ENCODE measurements around the gene HBEGF.

DNA sequence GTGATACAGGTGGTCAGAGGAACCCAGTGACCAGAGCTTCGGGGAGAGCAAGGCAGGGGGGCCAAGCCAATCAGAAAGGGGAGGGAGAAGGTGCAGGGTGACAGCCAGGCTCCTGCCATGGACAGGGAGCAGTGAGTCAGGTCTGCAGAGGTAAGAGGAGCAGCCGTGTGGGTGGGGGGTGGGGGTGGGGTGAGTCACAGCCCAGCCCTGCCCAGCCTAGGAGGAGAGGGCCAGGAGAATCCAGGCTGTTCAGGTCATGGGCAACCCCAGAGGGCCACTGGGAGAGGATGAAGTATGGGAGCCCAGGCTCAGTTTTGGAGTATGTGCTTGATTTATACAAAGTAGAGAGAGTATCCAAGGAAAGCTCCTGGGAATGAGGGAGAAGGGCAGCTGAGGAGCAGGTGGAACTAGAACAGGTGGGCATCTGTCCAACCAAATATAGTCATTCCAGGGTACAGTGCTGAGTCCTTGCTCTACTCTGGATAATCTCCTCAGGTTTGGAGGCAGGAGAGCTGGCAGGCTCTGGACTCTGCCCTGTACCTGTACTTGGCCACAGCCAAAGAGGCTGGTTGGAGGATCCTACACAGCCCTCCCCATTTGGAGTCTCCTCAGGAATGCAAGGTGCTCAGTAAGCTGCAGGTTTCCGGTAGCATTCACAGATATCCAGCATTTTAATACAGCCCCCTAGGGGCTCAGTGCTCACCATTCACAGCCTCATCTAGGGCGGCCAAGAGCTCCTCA, 1.6 kb downstream of the HBEGF start:
- TF ChIP-seq, protein P1, sequence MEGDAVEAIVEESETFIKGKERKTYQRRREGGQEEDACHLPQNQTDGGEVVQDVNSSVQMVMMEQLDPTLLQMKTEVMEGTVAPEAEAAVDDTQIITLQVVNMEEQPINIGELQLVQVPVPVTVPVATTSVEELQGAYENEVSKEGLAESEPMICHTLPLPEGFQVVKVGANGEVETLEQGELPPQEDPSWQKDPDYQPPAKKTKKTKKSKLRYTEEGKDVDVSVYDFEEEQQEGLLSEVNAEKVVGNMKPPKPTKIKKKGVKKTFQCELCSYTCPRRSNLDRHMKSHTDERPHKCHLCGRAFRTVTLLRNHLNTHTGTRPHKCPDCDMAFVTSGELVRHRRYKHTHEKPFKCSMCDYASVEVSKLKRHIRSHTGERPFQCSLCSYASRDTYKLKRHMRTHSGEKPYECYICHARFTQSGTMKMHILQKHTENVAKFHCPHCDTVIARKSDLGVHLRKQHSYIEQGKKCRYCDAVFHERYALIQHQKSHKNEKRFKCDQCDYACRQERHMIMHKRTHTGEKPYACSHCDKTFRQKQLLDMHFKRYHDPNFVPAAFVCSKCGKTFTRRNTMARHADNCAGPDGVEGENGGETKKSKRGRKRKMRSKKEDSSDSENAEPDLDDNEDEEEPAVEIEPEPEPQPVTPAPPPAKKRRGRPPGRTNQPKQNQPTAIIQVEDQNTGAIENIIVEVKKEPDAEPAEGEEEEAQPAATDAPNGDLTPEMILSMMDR (IDR thresholded peaks at IDR 0.05; ENCODE audit: low read depth, low read length, missing input control), result no peak
- no peak for TF ChIP-seq HNF4A (conservative IDR thresholded peaks at IDR 0.05)
- TF ChIP-seq, protein P2, sequence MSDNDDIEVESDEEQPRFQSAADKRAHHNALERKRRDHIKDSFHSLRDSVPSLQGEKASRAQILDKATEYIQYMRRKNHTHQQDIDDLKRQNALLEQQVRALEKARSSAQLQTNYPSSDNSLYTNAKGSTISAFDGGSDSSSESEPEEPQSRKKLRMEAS (IDR thresholded peaks at IDR 0.05), result no peak
- no peak for TF ChIP-seq GABPA (IDR thresholded peaks at IDR 0.05 in 1 of 2, conservative IDR thresholded peaks at IDR 0.05 in 1 of 2)
- no peak for TF ChIP-seq TAF1 (conservative IDR thresholded peaks at IDR 0.05)
- TF ChIP-seq JUND (IDR thresholded peaks at IDR 0.05), result no peak
- no peak for TF ChIP-seq EGR1 (IDR thresholded peaks at IDR 0.05; ENCODE audit: low read depth in 2 of 2)
- TF ChIP-seq, protein P3, sequence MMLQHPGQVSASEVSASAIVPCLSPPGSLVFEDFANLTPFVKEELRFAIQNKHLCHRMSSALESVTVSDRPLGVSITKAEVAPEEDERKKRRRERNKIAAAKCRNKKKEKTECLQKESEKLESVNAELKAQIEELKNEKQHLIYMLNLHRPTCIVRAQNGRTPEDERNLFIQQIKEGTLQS (IDR thresholded peaks at IDR 0.05), result no peak
- TF ChIP-seq, protein P4, sequence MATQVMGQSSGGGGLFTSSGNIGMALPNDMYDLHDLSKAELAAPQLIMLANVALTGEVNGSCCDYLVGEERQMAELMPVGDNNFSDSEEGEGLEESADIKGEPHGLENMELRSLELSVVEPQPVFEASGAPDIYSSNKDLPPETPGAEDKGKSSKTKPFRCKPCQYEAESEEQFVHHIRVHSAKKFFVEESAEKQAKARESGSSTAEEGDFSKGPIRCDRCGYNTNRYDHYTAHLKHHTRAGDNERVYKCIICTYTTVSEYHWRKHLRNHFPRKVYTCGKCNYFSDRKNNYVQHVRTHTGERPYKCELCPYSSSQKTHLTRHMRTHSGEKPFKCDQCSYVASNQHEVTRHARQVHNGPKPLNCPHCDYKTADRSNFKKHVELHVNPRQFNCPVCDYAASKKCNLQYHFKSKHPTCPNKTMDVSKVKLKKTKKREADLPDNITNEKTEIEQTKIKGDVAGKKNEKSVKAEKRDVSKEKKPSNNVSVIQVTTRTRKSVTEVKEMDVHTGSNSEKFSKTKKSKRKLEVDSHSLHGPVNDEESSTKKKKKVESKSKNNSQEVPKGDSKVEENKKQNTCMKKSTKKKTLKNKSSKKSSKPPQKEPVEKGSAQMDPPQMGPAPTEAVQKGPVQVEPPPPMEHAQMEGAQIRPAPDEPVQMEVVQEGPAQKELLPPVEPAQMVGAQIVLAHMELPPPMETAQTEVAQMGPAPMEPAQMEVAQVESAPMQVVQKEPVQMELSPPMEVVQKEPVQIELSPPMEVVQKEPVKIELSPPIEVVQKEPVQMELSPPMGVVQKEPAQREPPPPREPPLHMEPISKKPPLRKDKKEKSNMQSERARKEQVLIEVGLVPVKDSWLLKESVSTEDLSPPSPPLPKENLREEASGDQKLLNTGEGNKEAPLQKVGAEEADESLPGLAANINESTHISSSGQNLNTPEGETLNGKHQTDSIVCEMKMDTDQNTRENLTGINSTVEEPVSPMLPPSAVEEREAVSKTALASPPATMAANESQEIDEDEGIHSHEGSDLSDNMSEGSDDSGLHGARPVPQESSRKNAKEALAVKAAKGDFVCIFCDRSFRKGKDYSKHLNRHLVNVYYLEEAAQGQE (IDR thresholded peaks at IDR 0.05), result no peak
- no peak for TF ChIP-seq RAD21 (IDR thresholded peaks at IDR 0.05)
- TF ChIP-seq, protein P5, sequence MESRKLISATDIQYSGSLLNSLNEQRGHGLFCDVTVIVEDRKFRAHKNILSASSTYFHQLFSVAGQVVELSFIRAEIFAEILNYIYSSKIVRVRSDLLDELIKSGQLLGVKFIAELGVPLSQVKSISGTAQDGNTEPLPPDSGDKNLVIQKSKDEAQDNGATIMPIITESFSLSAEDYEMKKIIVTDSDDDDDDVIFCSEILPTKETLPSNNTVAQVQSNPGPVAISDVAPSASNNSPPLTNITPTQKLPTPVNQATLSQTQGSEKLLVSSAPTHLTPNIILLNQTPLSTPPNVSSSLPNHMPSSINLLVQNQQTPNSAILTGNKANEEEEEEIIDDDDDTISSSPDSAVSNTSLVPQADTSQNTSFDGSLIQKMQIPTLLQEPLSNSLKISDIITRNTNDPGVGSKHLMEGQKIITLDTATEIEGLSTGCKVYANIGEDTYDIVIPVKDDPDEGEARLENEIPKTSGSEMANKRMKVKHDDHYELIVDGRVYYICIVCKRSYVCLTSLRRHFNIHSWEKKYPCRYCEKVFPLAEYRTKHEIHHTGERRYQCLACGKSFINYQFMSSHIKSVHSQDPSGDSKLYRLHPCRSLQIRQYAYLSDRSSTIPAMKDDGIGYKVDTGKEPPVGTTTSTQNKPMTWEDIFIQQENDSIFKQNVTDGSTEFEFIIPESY (IDR thresholded peaks at IDR 0.05), result no peak
- no peak for TF ChIP-seq RXRA (IDR thresholded peaks at IDR 0.05)
- no peak for TF ChIP-seq YY1 (IDR thresholded peaks at IDR 0.05)
- TF ChIP-seq SP1 (IDR thresholded peaks at IDR 0.05), result no peak

Data from liver (tissue), 3 donors.